ENCODE data around the gene PRKG1.

- TF ChIP-seq USF2 (CRISPR knock-in tag; IDR thresholded peaks at IDR 0.05) (no peak), ZNF532 (CRISPR knock-in tag; IDR thresholded peaks at IDR 0.05; ENCODE audit: borderline replicate concordance) (no peak), CTCF (IDR thresholded peaks at IDR 0.05) (no peak), ZNF671 (CRISPR knock-in tag; IDR thresholded peaks at IDR 0.05) (no peak), ZNF138 (CRISPR knock-in tag; conservative IDR thresholded peaks at IDR 0.05) (no peak), RORB (CRISPR knock-in tag; IDR thresholded peaks at IDR 0.05) (no peak), MAX (CRISPR knock-in tag; IDR thresholded peaks at IDR 0.05) (no peak), STAT6 (CRISPR knock-in tag; conservative IDR thresholded peaks at IDR 0.05; ENCODE audit: low read depth) (no peak), ATF3 (CRISPR knock-in tag; conservative IDR thresholded peaks at IDR 0.05) (no peak), TEAD1 (CRISPR knock-in tag; IDR thresholded peaks at IDR 0.05) (no peak), SMAD3 (CRISPR knock-in tag; IDR thresholded peaks at IDR 0.05; ENCODE audit: borderline replicate concordance) (no peak), TCF7 (CRISPR knock-in tag; IDR thresholded peaks at IDR 0.05; ENCODE audit: low read depth) (no peak)
Measured at GRCh38 chr10:51158832-51159231, 84.5 kb downstream of the PRKG1 start.

All from WTC11 (cell line).